ENCODE data around the gene PIAS1. TPM values are rescaled to one million over a fixed set of nuclear protein-coding genes. Genes with fewer than 3 reads are reported as not detected.

The PIAS1 gene
- 29.7 to 33.2 TPM (median 31.2 TPM) in 3 replicates for total RNA-seq (2021)
- percentile 86 among the genes with signal in this experiment for Bru-seq, nascent RNA
- long read RNA-seq, experiment 1, full-length matches to known transcripts, result 125 of 160 reads
- long read RNA-seq, experiment 1, partial matches to known transcripts, result 25 of 160 reads
- long read RNA-seq, experiment 1, other reads (novel, unspliced or antisense), result 10 of 160 reads
- long read RNA-seq, experiment 2, full-length matches to known transcripts, result 6 of 46 reads
- long read RNA-seq, experiment 2, partial matches to known transcripts, result 24 of 46 reads
- long read RNA-seq, experiment 2, other reads (novel, unspliced or antisense), result 16 of 46 reads
- long read RNA-seq, experiment 3, full-length matches to known transcripts, result 35 of 44 reads
- long read RNA-seq, experiment 3, partial matches to known transcripts, result 3 of 44 reads
- long read RNA-seq, experiment 3, other reads (novel, unspliced or antisense), result 6 of 44 reads

DNA sequence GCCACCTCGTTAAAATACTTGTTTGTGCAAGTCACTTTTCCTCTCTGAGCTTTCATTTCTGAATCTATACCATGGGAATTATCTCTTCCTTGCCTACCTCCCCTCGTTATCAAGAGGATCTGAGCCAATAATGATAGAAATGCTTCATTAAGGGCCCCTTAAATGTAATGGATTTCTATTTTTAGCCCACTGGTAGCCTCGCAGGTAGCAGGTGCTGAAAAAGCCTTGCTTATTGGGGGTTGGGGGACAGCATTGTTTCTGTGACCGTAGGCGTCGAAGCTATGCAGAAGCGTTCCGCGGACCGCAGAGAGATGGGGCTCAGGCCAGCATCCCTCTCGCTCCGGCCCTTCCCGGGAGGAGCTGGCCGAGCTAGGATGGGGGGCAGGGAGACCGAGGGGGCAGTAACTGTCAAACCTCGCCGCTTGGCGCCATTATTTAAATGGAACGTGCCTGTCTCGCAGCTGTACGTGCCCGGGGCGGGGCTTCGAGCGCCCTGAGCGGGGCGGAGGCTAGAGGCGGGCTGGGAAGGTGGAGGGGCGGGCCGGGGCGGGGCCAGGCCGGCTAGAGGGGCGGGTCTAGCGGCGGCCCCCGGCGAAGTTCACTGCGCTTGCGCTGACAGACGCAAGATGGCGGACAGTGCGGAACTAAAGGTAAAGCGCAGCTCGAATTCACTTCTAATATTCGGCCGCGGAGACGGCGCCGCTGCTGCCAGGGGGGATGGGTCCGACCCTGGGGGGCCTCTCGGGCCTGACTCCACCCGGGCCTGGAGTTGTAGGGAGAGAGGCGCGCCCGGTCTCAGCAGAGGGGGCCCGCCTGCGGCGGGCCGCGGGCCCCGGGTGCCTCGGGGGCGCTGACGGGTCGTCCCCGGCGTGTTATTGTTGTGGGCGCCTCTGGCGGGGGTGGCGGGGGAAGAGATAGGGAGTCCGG, at the start of gene PIAS1:
TSS of gene PIAS1 (plus strand) at position 615 of the 927 bp plus-strand sequence. CDS start at position 627, 12 bp downstream.
- H3K4me3 Mint-ChIP-seq, result peak within 1 kb of the TSS; percentile 93
- H3K27ac Mint-ChIP-seq, result peak within 1 kb of the TSS; percentile 71; the same call in 1 of the 2 replicates
- H3K27me3 Mint-ChIP-seq (ENCODE audit: low read depth), result peaks cover 7% of the 10 kb centered on the region
- peak; percentile 90 for ATAC-seq
- POLR2A ChIA-PET, result interaction anchor here (0.6 to 2.0 kb wide), 7 partner anchors 24 to 1046 kb away, joined by 3 to 6 read pairs (median 3); no protein-coding TSS in a partner anchor
- CTCF ChIA-PET, result interaction anchor here (0.6 to 2.7 kb wide), 10 partner anchors 8 to 1155 kb away, joined by 3 to 13 read pairs (median 4); no protein-coding TSS in a partner anchor
- peaks cover 49% of the 10 kb centered on the region for H3K4me1 Mint-ChIP-seq
- DNase-seq (ENCODE audit: low spot score), result peak; percentile 97
- H3K9me3 Mint-ChIP-seq, result no peaks in the 10 kb centered on the region
- H3K36me3 Mint-ChIP-seq, result no peaks in the 10 kb centered on the region
- TF ChIP-seq, protein P1, sequence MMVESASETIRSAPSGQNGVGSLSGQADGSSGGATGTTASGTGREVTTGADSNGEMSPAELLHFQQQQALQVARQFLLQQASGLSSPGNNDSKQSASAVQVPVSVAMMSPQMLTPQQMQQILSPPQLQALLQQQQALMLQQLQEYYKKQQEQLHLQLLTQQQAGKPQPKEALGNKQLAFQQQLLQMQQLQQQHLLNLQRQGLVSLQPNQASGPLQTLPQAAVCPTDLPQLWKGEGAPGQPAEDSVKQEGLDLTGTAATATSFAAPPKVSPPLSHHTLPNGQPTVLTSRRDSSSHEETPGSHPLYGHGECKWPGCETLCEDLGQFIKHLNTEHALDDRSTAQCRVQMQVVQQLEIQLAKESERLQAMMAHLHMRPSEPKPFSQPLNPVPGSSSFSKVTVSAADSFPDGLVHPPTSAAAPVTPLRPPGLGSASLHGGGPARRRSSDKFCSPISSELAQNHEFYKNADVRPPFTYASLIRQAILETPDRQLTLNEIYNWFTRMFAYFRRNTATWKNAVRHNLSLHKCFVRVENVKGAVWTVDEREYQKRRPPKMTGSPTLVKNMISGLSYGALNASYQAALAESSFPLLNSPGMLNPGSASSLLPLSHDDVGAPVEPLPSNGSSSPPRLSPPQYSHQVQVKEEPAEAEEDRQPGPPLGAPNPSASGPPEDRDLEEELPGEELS (CRISPR knock-in tag; IDR thresholded peaks at IDR 0.05), result no peak
- 0 out of 2 replicates have a peak, but pooled peaks have one; percentile 29 for TF ChIP-seq ZNF396 (CRISPR knock-in tag; IDR thresholded peaks at IDR 0.05; ENCODE audit: borderline replicate concordance)
- peak; percentile 65; the same call in 1 of the 2 replicates for TF ChIP-seq CREM (CRISPR knock-in tag; IDR thresholded peaks at IDR 0.05)
- TF ChIP-seq CTCF (IDR thresholded peaks at IDR 0.05), result no peak
- TF ChIP-seq, protein P2, sequence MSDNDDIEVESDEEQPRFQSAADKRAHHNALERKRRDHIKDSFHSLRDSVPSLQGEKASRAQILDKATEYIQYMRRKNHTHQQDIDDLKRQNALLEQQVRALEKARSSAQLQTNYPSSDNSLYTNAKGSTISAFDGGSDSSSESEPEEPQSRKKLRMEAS (CRISPR knock-in tag; IDR thresholded peaks at IDR 0.05), result peak; percentile 85
- no peak for TF ChIP-seq HMGA2 (CRISPR knock-in tag; IDR thresholded peaks at IDR 0.05)
- peak; percentile 51 for TF ChIP-seq SP1 (CRISPR knock-in tag; conservative IDR thresholded peaks at IDR 0.05)
- TF ChIP-seq FOXP1 (CRISPR knock-in tag; IDR thresholded peaks at IDR 0.05; ENCODE audit: borderline replicate concordance), result no peak; the same call in 1 of the 2 replicates
- TF ChIP-seq OVOL2 (CRISPR knock-in tag; IDR thresholded peaks at IDR 0.05; ENCODE audit: borderline replicate concordance), result no peak
- TF ChIP-seq ZNF423 (CRISPR knock-in tag; IDR thresholded peaks at IDR 0.05), result no peak
- no peak for TF ChIP-seq ZNF121 (CRISPR knock-in tag; IDR thresholded peaks at IDR 0.05)
- TF ChIP-seq NFYB (CRISPR knock-in tag; conservative IDR thresholded peaks at IDR 0.05; ENCODE audit: low read depth), result no peak
- no peak for TF ChIP-seq TEAD4 (CRISPR knock-in tag; IDR thresholded peaks at IDR 0.05)
- TF ChIP-seq ZNF232 (CRISPR knock-in tag; IDR thresholded peaks at IDR 0.05), result peak; percentile 78; the same call in 1 of the 2 replicates
- no peak for TF ChIP-seq ZNF671 (CRISPR knock-in tag; IDR thresholded peaks at IDR 0.05)
- TF ChIP-seq, protein P3, sequence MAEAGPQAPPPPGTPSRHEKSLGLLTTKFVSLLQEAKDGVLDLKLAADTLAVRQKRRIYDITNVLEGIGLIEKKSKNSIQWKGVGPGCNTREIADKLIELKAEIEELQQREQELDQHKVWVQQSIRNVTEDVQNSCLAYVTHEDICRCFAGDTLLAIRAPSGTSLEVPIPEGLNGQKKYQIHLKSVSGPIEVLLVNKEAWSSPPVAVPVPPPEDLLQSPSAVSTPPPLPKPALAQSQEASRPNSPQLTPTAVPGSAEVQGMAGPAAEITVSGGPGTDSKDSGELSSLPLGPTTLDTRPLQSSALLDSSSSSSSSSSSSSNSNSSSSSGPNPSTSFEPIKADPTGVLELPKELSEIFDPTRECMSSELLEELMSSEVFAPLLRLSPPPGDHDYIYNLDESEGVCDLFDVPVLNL (CRISPR knock-in tag; IDR thresholded peaks at IDR 0.05; ENCODE audit: borderline replicate concordance, low read depth), result peak; percentile 91
- peak; percentile 3; the same call in 1 of the 2 replicates for TF ChIP-seq ARID4B (CRISPR knock-in tag; IDR thresholded peaks at IDR 0.05; ENCODE audit: borderline replicate concordance)
- no peak for TF ChIP-seq JAZF1 (CRISPR knock-in tag; IDR thresholded peaks at IDR 0.05)
- no peak for TF ChIP-seq GRHL2 (CRISPR knock-in tag; IDR thresholded peaks at IDR 0.05; ENCODE audit: insufficient replicate concordance, severe bottlenecking)
- peak; percentile 78; the same call in 1 of the 2 replicates for TF ChIP-seq ETV6 (CRISPR knock-in tag; IDR thresholded peaks at IDR 0.05)
- TF ChIP-seq, protein P4, sequence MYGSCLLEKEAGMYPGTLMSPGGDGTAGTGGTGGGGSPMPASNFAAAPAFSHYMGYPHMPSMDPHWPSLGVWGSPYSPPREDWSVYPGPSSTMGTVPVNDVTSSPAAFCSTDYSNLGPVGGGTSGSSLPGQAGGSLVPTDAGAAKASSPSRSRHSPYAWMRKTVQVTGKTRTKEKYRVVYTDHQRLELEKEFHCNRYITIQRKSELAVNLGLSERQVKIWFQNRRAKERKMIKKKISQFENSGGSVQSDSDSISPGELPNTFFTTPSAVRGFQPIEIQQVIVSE (CRISPR knock-in tag; IDR thresholded peaks at IDR 0.05; ENCODE audit: borderline replicate concordance), result no peak
- TF ChIP-seq IRF2 (CRISPR knock-in tag; IDR thresholded peaks at IDR 0.05; ENCODE audit: borderline replicate concordance, low read depth), result no peak
- no peak for TF ChIP-seq EMX1 (CRISPR knock-in tag; IDR thresholded peaks at IDR 0.05)
- TF ChIP-seq GABPB1 (CRISPR knock-in tag; IDR thresholded peaks at IDR 0.05), result no peak

All from WTC11 (cell line).